KMS-11 (cell line): Measurements from ENCODE around the gene KIF16B.

Experiments used
- H2AFZ ChIP-seq: fragments of 200-600 bp; sonication (generic); 2 replicates; pipeline ENCODE4 v1.6.1; 2016; ENCODE audit warnings: antibody characterized with exemption, mixed run types, low read depth
- H3K27ac ChIP-seq: fragments of 200-600 bp; sonication (generic); 2 replicates; pipeline ENCODE4 v1.6.1; 2016; ENCODE audit warnings: mild to moderate bottlenecking, mixed run types
- H3K27me3 ChIP-seq: fragments of 200-600 bp; sonication (generic); 2 replicates; pipeline ENCODE4 v1.6.1; 2017; ENCODE audit warnings: mild to moderate bottlenecking, low read depth, mixed run types, moderate library complexity; ENCODE audit not compliant: insufficient read depth
- H3K36me3 ChIP-seq: fragments of 200-600 bp; sonication (generic); 2 replicates; pipeline ENCODE4 v1.6.1; 2017; ENCODE audit warnings: mild to moderate bottlenecking, mixed run types; ENCODE audit not compliant: insufficient read depth
- H3K4me1 ChIP-seq: fragments of 200-600 bp; sonication (generic); 2 replicates; pipeline ENCODE4 v1.6.1; 2016; ENCODE audit warnings: mild to moderate bottlenecking, low read depth, mixed run types; ENCODE audit not compliant: poor library complexity, severe bottlenecking
- H3K4me2 ChIP-seq: fragments of 200-600 bp; sonication (generic); 2 replicates; pipeline ENCODE4 v1.7.0; 2016; ENCODE audit warnings: mild to moderate bottlenecking, mixed run types
- H3K4me3 ChIP-seq: fragments of 200-600 bp; sonication (generic); IDR thresholded peaks from 2 replicates; pipeline ENCODE4 v1.6.1; 2017; ENCODE audit warnings: low read depth, low read length, mixed read lengths; ENCODE audit not compliant: insufficient read depth
- H3K79me2 ChIP-seq: fragments of 200-600 bp; sonication (generic); 2 replicates; pipeline ENCODE4 v1.6.1; 2016; ENCODE audit warnings: low read depth, mixed run types; ENCODE audit not compliant: insufficient read depth
- H3K9ac ChIP-seq: fragments of 200-600 bp; sonication (generic); 2 replicates; pipeline ENCODE4 v1.6.1; 2016; ENCODE audit warnings: mild to moderate bottlenecking, mixed run types
- H4K20me1 ChIP-seq: fragments of 200-600 bp; sonication (generic); 2 replicates; pipeline ENCODE4 v1.6.1; 2016; ENCODE audit warnings: mild to moderate bottlenecking, mixed run types; ENCODE audit not compliant: insufficient read depth
- TF ChIP-seq, protein P1 (sequence below): fragments of 200-600 bp; sonication (generic); conservative IDR thresholded peaks from 2 replicates; pipeline ENCODE4 v1.6.1; 2017; ENCODE audit warnings: low read depth, mild to moderate bottlenecking, antibody characterized with exemption, low read length, moderate library complexity, mixed read lengths

KIF16B gene

DNA sequence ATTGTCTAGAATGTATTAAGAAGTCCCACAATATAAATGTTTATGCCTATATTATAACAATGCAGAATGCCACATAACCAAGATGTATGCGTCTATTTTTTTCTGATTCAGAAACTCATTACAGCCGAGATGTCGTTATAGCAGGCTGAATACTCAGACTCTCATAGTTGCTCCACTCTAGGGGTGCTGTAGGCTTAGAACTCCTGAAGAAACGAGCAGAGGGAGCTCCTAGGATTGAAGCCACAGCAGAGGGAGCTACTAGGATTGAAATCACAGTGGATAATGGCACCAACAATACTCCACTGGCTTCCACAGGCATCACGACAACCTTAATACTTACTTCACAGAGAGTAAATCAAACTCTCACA is 208.9 kb downstream of the KIF16B start:
- Histone ChIP-seq H3K27ac (no peak overlapping the region), H3K9ac (no peak overlapping the region), H3K27me3 (no peaks in the 10 kb centered on the region), H4K20me1 (no peaks in the 10 kb centered on the region), H3K4me1 (no peaks in the 10 kb centered on the region), H2AFZ (no peak overlapping the region), H3K79me2 (no peaks in the 10 kb centered on the region), H3K36me3 (no peaks in the 10 kb centered on the region), H3K4me3 (no peak overlapping the region), H3K4me2 (no peak overlapping the region)
- TF ChIP-seq, protein P1, sequence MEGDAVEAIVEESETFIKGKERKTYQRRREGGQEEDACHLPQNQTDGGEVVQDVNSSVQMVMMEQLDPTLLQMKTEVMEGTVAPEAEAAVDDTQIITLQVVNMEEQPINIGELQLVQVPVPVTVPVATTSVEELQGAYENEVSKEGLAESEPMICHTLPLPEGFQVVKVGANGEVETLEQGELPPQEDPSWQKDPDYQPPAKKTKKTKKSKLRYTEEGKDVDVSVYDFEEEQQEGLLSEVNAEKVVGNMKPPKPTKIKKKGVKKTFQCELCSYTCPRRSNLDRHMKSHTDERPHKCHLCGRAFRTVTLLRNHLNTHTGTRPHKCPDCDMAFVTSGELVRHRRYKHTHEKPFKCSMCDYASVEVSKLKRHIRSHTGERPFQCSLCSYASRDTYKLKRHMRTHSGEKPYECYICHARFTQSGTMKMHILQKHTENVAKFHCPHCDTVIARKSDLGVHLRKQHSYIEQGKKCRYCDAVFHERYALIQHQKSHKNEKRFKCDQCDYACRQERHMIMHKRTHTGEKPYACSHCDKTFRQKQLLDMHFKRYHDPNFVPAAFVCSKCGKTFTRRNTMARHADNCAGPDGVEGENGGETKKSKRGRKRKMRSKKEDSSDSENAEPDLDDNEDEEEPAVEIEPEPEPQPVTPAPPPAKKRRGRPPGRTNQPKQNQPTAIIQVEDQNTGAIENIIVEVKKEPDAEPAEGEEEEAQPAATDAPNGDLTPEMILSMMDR, result no peak

DNA sequence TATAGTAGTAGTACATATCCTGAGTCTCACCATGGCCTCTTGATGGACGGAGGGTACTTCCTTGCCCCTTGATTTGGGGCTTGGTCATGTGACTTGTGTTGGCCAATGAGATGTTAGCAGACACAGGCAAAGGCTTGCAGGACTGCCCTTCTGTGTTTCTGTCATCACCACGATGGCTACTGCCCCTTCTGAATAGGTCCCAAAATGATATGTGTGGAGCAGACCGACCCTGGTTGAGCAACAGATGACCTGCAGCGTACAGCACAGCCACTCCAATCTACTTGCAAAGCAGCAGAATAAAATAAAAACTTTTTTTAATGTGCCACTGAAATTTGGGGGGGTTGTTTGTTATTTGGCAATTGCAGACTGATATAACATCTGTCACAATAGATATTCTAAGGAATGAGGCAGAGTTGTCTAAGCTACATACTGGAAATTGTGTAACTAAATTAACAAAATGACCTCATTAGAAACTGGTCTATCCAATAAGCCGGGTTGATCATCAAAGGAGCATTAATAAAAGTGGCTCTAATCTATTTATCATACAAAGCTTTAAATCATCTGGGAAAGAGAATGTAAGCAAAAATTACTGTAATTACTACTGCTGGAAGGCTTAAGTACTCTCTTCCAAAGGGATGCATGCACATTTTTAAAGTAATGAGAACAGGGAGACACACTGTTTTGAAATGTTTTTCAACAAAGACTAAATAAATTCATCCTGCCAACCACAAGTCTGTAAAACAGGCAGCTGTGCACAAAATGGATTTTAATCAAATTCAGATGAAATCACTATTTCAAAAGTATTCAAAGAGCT is 209.5 kb downstream of the KIF16B start:
- Histone ChIP-seq H4K20me1 (no peaks in the 10 kb centered on the region), H3K27me3 (no peaks in the 10 kb centered on the region), H3K9ac (no peak overlapping the region), H3K36me3 (no peaks in the 10 kb centered on the region), H3K4me2 (no peak overlapping the region), H2AFZ (no peak overlapping the region), H3K79me2 (no peaks in the 10 kb centered on the region), H3K27ac (no peak overlapping the region), H3K4me1 (no peaks in the 10 kb centered on the region), H3K4me3 (no peak overlapping the region)
- TF ChIP-seq, protein P1, result no peak

DNA sequence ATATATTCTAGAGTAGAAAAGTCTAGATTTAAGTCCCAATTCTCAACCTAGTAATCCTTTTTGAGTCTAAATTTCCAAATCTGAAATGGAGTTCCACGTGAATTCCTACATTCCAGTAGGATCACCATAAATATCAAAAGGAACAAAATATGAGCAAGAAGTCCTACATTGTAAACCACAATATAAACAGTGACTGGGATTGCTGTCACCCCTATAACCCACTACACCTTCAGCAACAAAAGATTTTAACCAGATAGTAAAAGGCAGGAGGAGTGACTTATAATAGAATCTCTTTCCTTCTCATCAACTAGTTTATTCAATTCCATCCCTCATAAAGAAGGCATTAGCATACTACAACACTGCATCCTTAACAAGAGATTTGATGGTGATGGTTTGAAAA is 210.6 kb downstream of the KIF16B start:
- H4K20me1 ChIP-seq, result no peaks in the 10 kb centered on the region
- no peaks in the 10 kb centered on the region for H3K36me3 ChIP-seq
- no peak overlapping the region for H2AFZ ChIP-seq
- no peak overlapping the region for H3K4me3 ChIP-seq
- H3K27ac ChIP-seq, result no peak overlapping the region
- no peak overlapping the region for H3K9ac ChIP-seq
- H3K4me1 ChIP-seq, result no peaks in the 10 kb centered on the region
- TF ChIP-seq, protein P1, result no peak
- no peaks in the 10 kb centered on the region for H3K27me3 ChIP-seq
- H3K79me2 ChIP-seq, result no peaks in the 10 kb centered on the region
- H3K4me2 ChIP-seq, result no peak overlapping the region

DNA sequence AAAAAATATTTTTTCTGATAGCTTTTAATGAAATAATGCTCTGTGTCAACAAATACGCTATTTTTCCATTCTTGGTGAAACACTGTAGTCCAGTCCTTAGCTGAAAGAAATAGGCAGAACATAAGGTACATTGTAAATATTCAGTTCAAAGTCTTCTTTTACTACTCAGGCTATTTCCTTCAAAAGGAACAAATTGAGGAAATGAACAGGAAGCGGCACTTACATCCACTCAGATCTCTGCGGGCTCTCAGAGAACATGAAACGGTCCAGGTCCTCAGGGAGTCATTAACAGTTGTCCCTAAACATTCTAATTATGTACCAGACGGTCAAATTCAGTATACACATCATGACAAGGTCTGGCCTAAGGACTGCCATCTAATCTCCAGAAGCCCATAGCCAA is 212.6 kb downstream of the KIF16B start:
- no peak overlapping the region for H3K27ac ChIP-seq
- no peak overlapping the region for H2AFZ ChIP-seq
- H3K27me3 ChIP-seq, result no peaks in the 10 kb centered on the region
- no peaks in the 10 kb centered on the region for H3K4me1 ChIP-seq
- no peak overlapping the region for H3K4me3 ChIP-seq
- H4K20me1 ChIP-seq, result no peaks in the 10 kb centered on the region
- H3K79me2 ChIP-seq, result no peaks in the 10 kb centered on the region
- no peak overlapping the region for H3K9ac ChIP-seq
- TF ChIP-seq, protein P1, result no peak
- no peak overlapping the region for H3K4me2 ChIP-seq
- H3K36me3 ChIP-seq, result no peaks in the 10 kb centered on the region
